ENCODE data around the gene ZNF445.

DNA sequence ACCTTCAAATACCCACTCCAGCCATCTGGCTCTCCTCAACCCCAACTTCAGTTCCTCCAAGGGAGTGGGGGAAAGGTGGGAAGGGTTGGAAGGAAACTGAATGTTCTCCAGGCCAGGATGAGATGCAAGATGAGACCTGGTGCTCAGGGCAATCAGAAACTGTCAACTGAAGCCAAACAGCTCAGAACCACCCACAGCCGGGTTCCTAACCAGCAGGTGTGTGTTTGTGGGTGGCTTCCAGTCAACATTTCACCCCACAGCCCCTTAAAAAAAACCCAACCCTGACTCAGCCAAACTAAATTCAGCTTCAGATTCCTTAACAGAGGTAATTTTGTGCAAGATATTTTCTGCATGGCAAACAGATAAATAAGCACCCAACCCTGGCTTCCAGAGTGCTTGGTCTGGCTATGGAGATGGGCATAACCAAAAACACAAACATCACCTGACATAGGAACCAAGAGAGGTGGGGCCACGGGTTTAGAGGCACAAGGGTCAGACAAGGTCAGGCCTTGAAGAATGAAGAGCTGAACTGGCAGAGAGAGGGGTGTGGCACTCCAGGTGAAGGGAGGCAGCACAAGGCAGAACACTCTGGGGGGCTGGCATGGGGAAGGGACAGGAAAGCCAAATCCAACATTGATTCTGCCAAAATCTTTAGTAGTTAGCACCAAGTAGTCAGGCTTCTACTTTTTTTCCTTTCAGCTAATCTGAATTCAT is 34.7 kb downstream of the ZNF445 start:
- TF ChIP-seq, protein P1, sequence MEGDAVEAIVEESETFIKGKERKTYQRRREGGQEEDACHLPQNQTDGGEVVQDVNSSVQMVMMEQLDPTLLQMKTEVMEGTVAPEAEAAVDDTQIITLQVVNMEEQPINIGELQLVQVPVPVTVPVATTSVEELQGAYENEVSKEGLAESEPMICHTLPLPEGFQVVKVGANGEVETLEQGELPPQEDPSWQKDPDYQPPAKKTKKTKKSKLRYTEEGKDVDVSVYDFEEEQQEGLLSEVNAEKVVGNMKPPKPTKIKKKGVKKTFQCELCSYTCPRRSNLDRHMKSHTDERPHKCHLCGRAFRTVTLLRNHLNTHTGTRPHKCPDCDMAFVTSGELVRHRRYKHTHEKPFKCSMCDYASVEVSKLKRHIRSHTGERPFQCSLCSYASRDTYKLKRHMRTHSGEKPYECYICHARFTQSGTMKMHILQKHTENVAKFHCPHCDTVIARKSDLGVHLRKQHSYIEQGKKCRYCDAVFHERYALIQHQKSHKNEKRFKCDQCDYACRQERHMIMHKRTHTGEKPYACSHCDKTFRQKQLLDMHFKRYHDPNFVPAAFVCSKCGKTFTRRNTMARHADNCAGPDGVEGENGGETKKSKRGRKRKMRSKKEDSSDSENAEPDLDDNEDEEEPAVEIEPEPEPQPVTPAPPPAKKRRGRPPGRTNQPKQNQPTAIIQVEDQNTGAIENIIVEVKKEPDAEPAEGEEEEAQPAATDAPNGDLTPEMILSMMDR (IDR thresholded peaks at IDR 0.05): no peak
- TF ChIP-seq POLR2A (IDR thresholded peaks at IDR 0.05): no peak

Data from lower leg skin (tissue), 3 donors.